Bronchial epithelial cell (primary cell): ENCODE data around the gene FLT3LG. TPM values are rescaled to one million over a fixed set of nuclear protein-coding genes. Genes with fewer than 3 reads are reported as not detected.

Experiments
- DNase-seq: peaks from one replicate; pipeline ENCODE4 v3.0.0-alpha.2; 2010; ENCODE audit warnings: low read depth
- FAIRE-seq: peaks from 2 replicates; lab custom pipeline; 2011; peaks lifted over from hg19 to GRCh38; lab: Jason Lieb, UNC
- H3K27me3 ChIP-seq: 2 replicates; pipeline ENCODE4 v1.5.1; 2011; ENCODE audit warnings: low read length; ENCODE audit not compliant: control insufficient read depth, insufficient read depth
- H3K36me3 ChIP-seq: 2 replicates; pipeline ENCODE4 v1.5.1; 2011; ENCODE audit warnings: low read length; ENCODE audit not compliant: control insufficient read depth, insufficient read depth
- H3K4me3 ChIP-seq: 2 replicates; pipeline ENCODE4 v1.5.1; 2011; ENCODE audit warnings: mild to moderate bottlenecking, low read depth, low read length, control low read depth
- total RNA-seq: library from RNA; depleted of rRNA; stranded (reverse); fragments of >200 nt; gene quantifications from 2 replicates; pipeline ENCODE4 v1.2.1, GENCODE V29; 2014
- TF ChIP-seq, protein P1 (sequence below): IDR thresholded peaks from 2 replicates; pipeline ENCODE4 v1.5.1; 2011; ENCODE audit warnings: mild to moderate bottlenecking, moderate library complexity, low read length, control low read depth, inconsistent platforms; ENCODE audit not compliant: insufficient read depth, severe bottlenecking

FLT3LG gene, protein sequence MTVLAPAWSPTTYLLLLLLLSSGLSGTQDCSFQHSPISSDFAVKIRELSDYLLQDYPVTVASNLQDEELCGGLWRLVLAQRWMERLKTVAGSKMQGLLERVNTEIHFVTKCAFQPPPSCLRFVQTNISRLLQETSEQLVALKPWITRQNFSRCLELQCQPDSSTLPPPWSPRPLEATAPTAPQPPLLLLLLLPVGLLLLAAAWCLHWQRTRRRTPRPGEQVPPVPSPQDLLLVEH
- total RNA-seq, result not detected in 2 replicates

DNA sequence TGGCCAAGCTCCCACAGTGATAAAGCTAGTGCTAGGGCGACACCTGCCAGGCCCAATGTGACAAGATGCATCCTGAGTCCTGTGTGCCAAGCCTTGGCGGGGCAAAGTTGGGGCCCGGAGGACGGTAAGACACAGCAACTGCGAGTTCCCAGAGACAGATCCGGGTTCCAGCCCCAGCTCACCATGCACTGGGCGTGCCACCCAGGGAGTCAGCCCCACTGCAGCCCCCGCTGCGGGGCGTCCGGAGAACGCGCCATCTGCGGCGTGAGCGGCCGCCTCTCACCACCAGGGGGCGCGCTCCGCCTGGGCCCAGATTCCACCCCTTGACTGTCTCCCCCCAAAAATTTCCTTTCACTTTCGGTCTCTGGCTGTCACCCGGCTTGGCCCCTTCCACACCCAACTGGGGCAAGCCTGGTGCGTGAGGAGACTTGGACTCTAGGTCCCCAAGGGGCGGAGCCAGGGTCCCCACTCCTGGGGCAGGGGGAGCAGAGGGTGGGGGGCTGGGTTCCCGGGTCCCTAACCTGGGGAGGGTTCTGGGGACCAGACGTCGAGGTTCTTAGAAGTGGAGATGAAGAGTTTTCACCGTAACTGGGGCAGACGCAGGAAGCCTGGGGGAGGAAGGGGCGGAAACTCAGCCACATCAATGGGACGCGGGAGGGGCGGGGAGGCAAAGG lies at the start of gene FLT3LG:
FLT3LG (plus strand) TSS at position 348 of the 674 bp plus-strand sequence. CDS start 425 bp downstream, outside the sequence.
- Histone ChIP-seq H3K27me3 (peaks cover 2% of the 10 kb centered on the region), H3K36me3 (no peaks in the 10 kb centered on the region), H3K4me3 (peak within 1 kb of the TSS; percentile 54)
- DNase-seq (no peak), FAIRE-seq (no peak)
- TF ChIP-seq, protein P1, sequence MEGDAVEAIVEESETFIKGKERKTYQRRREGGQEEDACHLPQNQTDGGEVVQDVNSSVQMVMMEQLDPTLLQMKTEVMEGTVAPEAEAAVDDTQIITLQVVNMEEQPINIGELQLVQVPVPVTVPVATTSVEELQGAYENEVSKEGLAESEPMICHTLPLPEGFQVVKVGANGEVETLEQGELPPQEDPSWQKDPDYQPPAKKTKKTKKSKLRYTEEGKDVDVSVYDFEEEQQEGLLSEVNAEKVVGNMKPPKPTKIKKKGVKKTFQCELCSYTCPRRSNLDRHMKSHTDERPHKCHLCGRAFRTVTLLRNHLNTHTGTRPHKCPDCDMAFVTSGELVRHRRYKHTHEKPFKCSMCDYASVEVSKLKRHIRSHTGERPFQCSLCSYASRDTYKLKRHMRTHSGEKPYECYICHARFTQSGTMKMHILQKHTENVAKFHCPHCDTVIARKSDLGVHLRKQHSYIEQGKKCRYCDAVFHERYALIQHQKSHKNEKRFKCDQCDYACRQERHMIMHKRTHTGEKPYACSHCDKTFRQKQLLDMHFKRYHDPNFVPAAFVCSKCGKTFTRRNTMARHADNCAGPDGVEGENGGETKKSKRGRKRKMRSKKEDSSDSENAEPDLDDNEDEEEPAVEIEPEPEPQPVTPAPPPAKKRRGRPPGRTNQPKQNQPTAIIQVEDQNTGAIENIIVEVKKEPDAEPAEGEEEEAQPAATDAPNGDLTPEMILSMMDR, result peak; percentile 100

DNA sequence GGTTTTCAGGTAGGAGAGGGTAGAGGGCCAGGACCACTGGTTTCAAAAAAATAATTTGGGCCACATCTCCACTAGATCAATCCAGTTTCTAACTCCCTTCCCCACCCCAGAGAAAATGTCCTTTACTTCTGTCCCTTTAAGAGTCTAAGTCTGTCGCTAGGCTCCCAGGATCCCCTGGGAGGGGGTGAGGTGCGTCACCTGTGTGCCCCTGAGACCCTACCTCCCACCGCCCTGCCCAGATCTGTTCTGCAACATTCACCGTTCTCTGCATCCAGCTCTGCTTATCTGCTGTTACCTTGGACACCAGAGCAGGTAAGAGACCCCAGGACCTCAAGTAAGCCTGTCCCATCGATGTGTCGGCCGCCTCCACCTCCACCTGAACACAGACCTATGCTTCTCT lies 48.8 kb upstream of the FLT3LG start, which contains the start of gene GFY:
GFY (plus strand) TSS at position 211 of the 400 bp plus-strand sequence. CDS start 1,043 bp downstream, outside the sequence.
- TF ChIP-seq, protein P1, result no peak

DNA sequence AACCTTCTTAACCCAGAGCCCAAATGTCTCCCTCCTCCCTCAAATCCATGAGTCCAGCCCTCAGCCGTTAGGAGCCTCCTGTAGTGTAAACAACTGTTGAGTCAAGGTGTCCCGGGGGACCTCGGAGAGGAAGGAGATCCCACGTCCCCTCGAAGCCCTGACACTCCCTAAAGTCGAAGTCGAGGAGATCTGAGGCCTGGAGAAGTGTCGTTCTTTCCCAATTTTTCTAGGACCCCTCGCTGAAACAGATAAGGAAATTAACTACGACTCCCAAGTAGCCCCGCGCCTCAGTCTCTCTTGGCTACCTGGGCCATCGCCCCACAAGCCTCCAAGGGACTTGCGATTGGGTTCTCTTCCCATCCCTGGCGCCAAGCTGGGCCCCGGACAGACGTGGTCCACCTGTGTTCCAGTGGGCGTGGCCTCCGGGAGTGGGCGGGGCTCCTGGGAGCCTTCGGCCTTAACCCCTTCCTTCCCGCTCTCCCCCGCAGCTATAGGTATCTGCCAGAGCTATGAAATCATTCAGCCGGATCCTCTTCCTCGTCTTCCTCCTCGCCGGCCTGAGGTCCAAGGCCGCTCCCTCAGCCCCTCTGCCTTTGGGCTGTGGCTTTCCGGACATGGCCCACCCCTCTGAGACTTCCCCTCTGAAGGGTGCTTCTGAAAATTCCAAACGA lies 48.0 kb upstream of the FLT3LG start:
- TF ChIP-seq, protein P1, result no peak
- DNase-seq (no peak), FAIRE-seq (no peak)
- Histone ChIP-seq H3K27me3 (peaks cover 38% of the 10 kb centered on the region), H3K36me3 (no peaks in the 10 kb centered on the region), H3K4me3 (no peak overlapping the region)

More for the DNA sequence above, 48.8 kb upstream of the FLT3LG start, which contains the start of gene GFY:
- FAIRE-seq (no peak), DNase-seq (no peak)
- H3K4me3 ChIP-seq, result no peak within 1 kb of the TSS
- no peaks in the 10 kb centered on the region for H3K36me3 ChIP-seq
- H3K27me3 ChIP-seq, result peaks cover 43% of the 10 kb centered on the region

DNA sequence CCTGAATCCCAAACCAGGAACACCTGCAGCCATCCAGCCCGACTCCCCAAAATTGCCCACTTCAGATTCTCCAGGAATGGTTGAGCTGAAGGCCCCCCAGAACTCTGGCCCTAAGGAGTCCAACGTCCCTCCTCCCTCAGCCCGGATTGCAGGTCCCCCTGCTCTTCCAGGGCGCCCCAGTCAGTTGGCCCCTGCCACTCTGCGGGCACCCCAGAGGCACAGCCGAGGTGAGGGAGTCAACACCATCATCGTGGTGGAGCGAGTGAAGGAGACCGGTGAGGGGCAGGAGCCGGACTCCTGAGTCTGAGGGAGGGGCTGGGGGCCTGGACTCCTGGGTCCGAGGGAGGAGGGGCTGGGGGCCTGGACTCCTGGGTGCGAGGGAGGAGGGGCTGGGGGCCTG lies 46.7 kb upstream of the FLT3LG start:
- DNase-seq (no peak), FAIRE-seq (no peak)
- TF ChIP-seq, protein P1, result no peak
- Histone ChIP-seq H3K36me3 (no peaks in the 10 kb centered on the region), H3K4me3 (no peak overlapping the region), H3K27me3 (peaks cover 38% of the 10 kb centered on the region)

DNA sequence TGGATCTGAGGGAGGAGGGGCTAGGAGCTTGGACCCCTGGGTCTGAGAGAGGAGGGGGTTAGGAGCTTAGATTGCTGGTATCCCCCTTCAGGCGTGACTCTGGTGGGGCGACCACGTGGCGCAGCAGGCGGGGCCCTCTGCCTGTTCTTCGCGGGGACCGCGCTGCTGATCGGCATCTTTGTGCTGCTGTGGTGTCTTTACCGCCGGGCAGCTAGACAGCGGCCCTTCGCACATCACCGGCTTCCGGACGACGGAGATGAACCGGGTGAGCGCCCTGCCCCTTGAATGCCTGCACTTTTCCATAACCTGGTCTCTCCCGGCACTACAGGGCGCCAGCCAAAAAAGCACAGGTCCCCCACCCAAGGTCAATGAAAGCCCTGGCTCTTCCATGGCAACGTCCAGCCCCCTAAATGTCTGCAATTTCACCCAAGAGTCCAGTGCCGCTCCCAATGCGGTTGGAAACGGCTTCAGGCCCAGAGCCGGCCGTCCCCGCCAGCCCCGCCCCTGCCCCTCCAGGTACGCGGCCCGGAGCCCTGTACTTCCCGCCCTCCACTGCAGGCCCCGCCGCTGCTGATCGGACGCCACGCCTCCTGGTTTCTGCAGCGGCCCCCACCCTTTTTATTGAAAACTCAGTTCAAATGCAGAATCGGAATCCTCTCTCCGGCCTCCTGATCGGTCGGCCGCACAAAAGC lies 46.0 kb upstream of the FLT3LG start:
- FAIRE-seq, result no peak
- peak overlapping the region; percentile 9 for H3K4me3 ChIP-seq
- no peak for DNase-seq

More for the DNA sequence above, 46.0 kb upstream of the FLT3LG start:
- Histone ChIP-seq H3K36me3 (no peaks in the 10 kb centered on the region), H3K27me3 (peaks cover 39% of the 10 kb centered on the region)
- TF ChIP-seq, protein P1, result no peak
